GM18505 (cell line): ENCODE data around the gene PPP2R2B.

Experiments used
- ATAC-seq: cut with Tn5 transposase; IDR thresholded peaks from one replicate; pipeline ENCODE4 v1.9.1; 2021; ENCODE audit not compliant: unreplicated experiment
- POLR2A ChIP-seq: IDR thresholded peaks from 4 replicates; pipeline ENCODE4 v1.6.1; 2011; ENCODE audit warnings: borderline replicate concordance; ENCODE audit not compliant: insufficient read depth, insufficient read length; ENCODE audit errors: extremely low read depth

Gene PPP2R2B

DNA sequence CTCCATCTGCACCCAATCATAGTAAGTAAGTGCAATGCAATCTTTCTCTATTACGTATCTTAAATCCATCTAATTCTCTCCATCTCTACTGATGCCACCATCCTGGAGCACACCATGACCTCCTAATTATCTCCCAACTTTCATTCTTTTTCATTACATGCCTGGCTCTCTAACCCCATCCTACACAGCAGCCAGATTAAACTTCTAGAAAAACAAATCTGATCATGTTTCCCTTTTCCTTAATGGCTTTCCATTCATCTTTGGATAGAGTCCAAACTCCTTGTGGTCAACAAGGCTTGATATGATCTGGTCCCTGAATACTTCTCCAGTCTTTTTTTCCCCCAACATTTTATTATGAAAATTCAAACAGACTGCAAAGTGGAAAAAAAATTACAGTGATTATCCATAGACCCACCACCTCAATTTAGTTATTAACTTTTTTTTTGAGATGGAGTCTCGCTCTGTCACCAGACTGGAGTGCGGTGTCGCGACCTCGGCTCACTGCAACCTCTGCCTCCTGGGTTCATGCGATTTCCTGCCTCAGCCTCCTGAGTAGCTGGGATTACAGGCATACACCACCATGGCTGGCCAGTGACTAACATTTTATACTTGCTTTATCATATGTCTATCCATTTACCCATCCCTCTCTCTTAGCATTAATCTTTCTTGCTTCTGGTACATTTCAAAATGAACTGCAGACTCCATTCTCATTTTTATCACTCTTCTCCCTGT lies 5.2 kb downstream of the PPP2R2B start:
- ATAC-seq: no peak
- TF ChIP-seq POLR2A: no peak

DNA sequence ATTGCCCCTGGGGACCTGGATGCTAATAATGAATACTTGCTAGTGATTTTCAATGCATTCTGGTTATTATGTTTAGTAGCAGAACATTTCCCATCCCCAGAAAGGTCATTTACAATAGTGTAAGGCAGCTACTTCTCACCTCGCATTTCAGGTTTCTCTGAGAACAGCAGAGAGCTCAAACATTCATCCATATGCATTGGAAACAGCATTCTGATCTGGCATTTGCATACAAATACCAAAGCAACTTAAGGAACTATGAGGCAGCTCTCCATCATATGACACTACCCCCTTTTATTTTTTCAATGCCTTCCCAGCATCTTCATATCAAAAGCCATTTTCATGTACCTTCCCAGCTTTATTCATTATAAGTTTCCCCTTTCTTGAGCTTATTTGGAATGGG lies 6.4 kb downstream of the PPP2R2B start:
- ATAC-seq: no peak
- TF ChIP-seq POLR2A: no peak

DNA sequence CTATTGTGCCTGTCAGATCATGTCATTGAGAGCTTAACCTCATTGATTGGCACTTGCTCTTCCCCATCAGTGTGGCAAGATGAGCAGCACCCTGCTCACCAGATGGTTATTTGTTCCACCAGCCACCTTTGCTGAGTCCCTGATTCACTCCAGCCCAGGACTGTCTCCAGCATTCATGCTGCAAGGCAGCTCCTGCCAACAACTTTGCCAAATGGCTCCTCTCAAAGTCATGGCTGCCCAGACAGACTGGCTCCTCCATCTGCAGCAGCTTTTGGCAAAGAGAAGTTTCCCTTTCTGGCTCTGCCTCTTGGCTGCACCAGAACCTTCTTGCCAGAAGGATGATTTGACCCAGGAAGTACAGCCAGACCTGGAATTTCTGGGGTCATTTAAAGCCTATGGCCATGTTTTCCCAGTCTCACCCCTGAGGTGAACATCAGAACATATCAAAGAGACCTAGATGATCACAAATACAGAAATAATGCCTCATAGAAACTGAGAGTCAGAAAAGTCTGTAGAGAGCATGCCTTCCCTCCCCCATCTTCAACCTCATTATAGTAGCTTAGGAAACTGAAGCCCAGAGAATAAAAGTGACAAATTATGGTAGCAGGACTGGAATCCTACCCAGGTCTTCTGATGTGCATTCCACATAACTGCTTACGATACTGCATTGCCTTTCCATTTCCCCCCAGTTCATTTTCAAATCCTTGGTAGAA lies 10.4 kb downstream of the PPP2R2B start:
- no peak for ATAC-seq
- TF ChIP-seq POLR2A: no peak

DNA sequence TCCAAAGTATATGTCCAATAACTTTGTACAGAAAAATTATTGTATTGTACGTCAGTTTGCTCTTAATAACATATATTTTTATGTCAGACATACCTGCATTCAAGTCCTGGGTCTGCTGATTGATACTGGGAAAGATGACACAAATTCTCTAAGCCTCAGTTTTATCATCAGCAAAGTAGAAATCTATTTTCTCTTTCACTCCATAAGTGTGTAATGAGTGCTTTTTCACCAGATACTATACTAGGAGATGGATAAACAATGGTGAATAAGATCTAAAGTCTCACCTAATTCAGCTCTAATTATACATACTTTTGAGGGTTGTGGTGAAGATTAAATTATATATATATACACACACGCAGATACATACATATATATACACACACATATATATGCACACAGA lies 12.3 kb downstream of the PPP2R2B start:
- no peak for TF ChIP-seq POLR2A
- no peak for ATAC-seq

DNA sequence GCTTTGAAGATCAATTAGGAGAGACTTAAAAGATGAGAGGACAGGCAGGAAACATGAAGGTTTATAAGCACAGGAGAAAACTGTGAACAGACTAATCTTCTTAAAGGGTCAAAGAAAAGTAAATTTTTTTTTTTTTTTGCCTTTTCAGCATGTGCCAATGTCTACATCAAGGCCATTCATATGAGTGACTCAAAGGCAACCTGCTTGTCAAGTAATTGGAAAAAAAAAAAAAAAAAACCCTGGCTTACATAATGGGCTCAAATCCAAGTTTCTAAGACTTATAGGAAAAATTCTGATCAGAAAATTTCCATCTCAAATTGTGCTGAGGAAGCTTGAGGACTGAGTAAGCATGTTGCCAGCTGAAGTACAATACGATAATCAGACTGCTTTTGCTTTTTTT lies 15.9 kb downstream of the PPP2R2B start:
- TF ChIP-seq POLR2A: no peak
- ATAC-seq: no peak

DNA sequence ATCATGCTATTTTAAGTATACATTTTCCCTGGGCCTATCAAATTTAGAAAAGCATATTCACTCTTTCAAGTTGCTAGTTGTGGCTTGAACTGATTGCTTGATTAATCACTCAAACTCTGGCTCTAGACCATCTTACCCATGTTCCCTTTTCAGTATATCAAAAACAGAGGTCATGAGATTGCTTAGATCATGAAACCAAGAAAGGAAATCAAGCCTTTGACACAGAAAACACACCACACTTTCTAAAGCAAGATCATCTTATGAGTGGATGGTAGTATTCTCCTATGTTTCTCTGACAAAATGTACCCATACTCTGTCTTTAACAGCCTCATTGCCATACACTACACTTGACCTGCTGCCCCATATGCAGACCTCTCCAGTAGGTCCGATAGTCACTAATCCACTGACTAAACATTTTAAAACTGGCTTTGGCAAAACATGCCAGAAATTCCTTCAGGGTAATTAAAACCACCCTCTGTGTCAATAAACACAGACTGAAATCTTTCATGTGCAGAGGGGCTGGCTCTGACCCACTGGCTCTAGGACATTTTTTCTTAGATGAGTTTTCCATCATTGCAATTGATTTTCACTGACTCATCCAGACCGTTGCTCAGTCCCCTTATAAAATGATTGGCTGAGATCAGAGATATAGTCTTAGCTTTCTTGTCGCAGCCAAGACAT lies 18.2 kb downstream of the PPP2R2B start:
- ATAC-seq: no peak
- TF ChIP-seq POLR2A: no peak

DNA sequence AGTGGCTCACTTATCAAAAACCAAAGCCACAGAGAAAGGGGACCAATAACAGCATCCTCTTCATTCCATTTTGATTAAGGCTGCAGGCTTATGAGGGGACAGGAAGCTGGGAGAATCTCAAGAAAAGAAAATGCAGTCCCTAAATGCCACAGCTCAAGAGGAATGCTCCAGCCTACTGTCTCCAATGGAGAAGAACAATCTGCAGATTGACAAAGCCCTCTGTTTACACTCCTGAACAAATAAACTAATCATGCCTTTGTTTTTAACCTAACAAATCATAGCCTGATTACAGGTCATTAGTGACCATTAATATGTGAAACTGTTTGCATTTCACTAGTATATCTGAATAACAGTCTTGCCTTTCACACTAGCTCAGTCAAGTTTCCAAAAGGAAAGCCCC lies 26.5 kb downstream of the PPP2R2B start:
- TF ChIP-seq POLR2A: no peak
- ATAC-seq: no peak

DNA sequence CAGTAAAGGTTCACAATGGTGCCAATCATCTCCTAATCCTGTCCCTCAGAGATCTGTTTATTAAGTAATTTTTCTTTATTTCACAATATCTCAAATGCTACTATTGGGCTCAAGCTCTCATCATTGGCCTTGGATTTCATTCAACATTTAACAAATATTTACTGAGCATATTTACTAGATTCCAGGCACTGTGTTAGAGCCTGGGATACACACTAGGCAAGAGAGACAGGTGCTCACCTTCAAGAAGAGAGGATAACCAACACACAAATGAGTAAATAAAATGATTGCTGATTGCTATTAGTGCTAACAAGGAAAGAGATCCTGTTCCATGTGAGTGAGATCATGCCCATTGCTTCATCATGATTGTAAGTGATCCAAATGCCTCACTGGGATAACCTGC lies 27.4 kb downstream of the PPP2R2B start:
- no peak for TF ChIP-seq POLR2A
- no peak for ATAC-seq

DNA sequence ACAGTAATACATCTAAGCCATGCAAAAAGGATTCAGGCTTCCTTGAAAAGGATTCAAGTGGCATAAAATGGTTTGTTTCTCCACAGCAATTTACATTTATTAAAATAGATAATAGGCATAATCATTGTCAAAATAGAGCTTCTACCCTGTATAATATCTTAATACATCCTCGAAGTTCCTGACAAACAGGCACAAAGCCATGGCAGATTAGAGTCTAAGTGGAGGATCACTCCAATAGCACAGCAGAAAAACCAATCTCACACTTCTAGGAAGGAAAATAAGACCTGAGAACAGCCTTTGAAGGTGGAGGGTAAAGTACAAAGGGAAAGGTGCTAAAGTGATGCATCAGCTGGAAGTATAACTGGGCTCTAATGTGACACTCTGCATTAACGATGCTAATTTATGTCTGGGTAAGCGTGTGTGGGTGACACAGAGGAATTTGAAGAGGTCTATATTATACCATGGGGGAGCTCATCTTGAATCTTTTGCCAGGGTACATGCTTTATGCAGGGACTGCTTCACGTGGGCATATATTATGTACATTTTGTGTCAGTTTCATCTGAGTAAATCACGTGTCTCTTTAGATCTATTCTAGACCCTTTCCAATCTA lies 28.8 kb downstream of the PPP2R2B start:
- TF ChIP-seq POLR2A: no peak
- ATAC-seq: no peak

DNA sequence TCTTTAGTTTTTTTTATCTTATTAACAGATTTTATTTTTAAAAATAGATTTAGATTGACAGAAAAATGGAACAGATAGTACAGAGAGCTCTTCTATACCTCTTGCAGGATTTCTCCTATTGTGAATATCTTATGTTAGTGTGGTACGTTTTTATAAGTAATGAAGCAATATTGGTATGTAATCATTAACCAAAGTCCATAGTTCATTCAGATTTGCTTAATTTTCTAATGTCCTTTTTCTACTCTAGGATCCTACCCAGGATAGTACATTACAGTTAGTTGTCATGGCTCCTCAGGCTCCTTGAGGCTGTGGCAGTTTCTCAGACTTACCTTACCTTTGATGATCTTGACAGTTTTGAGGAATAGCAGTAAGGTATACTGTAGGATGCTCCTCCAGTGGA lies 30.4 kb downstream of the PPP2R2B start:
- TF ChIP-seq POLR2A: no peak

DNA sequence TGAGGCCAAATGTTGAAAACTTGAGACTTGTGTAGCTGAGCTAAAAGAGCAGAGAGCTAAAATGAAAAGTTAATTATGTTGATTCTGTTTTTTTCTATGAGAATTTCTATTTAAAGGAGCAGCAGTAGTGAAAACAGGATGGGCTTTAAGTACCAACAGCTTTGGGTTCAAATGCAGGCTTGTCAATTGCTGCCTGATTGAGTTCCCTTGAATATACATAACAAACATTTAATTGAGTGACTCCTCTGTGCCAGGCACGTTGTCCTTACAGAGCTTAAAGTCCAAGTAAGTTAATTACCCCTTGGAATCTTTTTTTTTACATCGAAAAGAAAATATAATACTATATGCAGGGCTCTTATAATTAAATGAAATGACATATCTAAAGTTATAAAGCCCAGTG lies 38.5 kb downstream of the PPP2R2B start:
- no peak for ATAC-seq
- TF ChIP-seq POLR2A: no peak

More for the DNA sequence above, 30.4 kb downstream of the PPP2R2B start:
- ATAC-seq: no peak

DNA sequence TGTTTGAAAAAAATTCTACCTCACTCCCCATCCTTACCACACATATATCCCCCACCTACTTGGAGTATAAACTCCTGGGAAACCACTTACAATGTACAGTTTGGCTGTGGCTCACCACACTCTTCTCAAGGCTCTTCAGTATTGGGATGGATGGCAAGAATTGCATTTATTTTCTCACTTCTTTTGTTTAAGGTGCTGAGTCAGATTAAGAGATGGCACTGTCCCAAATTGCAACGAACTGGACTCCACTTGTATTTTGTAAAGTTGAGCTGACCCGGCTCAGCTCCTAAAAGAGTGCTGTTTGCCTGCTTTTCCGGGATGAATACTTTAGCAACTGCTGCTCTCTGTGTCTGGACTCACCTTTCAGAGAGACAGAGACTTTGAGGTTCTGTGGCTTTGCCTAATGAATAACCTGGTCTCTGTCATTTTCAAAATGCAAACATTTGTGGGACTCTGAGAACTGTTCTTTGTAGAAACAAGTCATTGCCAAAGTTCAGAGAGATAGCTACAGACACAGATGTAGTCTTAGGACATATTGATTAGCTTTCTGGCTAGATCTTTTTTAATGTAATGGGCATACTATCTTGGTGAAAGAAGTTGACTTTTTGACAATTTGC lies 42.2 kb downstream of the PPP2R2B start:
- no peak for TF ChIP-seq POLR2A
- no peak for ATAC-seq
